HL-60 (cell line): ENCODE data around the gene KIAA1755.
A peak's percentile ranks its signal among the peaks of the same experiment; 100 is the strongest.

ENCODE experiments used
- DNase-seq, 2 experiments: peaks; one replicate each; pipeline ENCODE4 v3.0.0-alpha.2; 2010 to 2020; ENCODE audit warnings: low read depth in 1 of 2, low spot score in 1 of 2
- H3K27ac ChIP-seq: fragments of 250-450 bp; sonication (Bioruptor Pico); replicated peaks from 2 replicates; pipeline ENCODE4 v1.5.1; 2020; ENCODE audit warnings: mild to moderate bottlenecking, moderate library complexity
- H3K27me3 ChIP-seq: fragments of 250-450 bp; sonication (Bioruptor Pico); 2 replicates; pipeline ENCODE4 v1.5.1; 2021; ENCODE audit warnings: mild to moderate bottlenecking, moderate library complexity; ENCODE audit not compliant: insufficient read depth, poor library complexity, severe bottlenecking
- H3K4me3 ChIP-seq: replicated peaks from 2 replicates; pipeline ENCODE4 v1.5.1; 2011; ENCODE audit warnings: mild to moderate bottlenecking, control low read depth, low read length; ENCODE audit not compliant: insufficient read depth
- CTCF ChIP-seq: IDR thresholded peaks from one replicate; pipeline ENCODE4 v1.5.1; 2011; ENCODE audit warnings: low read length, control low read depth, inconsistent platforms; ENCODE audit not compliant: insufficient read depth
- GABPA ChIP-seq: IDR thresholded peaks from 2 replicates; pipeline ENCODE4 v1.6.1; 2012; ENCODE audit warnings: low read depth
- POLR2AphosphoS5 ChIP-seq: IDR thresholded peaks from 2 replicates; pipeline ENCODE4 v1.6.1; 2012; ENCODE audit warnings: low read depth
- REST ChIP-seq: IDR thresholded peaks from 2 replicates; pipeline ENCODE4 v1.6.1; 2012; ENCODE audit warnings: low read depth; ENCODE audit not compliant: insufficient replicate concordance
- SPI1 ChIP-seq: IDR thresholded peaks from 2 replicates; pipeline ENCODE4 v1.6.1; 2012; ENCODE audit warnings: low read depth, mild to moderate bottlenecking, borderline replicate concordance

The KIAA1755 gene

GRCh38 chr20:38270869-38271605 is 10.5 kb upstream of the KIAA1755 start:
- TF ChIP-seq SPI1 = no peak
- no peak for TF ChIP-seq REST
- TF ChIP-seq GABPA = no peak
- no peak for TF ChIP-seq POLR2AphosphoS5
- no peak for TF ChIP-seq CTCF
- Histone ChIP-seq H3K4me3 (no peak overlapping the region), H3K27me3 (no peaks in the 10 kb centered on the region), H3K27ac (no peak overlapping the region)
- no peak for DNase-seq

- H3K27me3 ChIP-seq = no peaks in the 10 kb centered on the region
- H3K4me3 ChIP-seq = no peak overlapping the region
- no peak overlapping the region for H3K27ac ChIP-seq
- no peak for DNase-seq
- TF ChIP-seq SPI1 = no peak
- no peak for TF ChIP-seq GABPA
These were observed 9.2 kb upstream of the KIAA1755 start for GRCh38 chr20:38269715-38270114.

- no peak for DNase-seq
- TF ChIP-seq CTCF (no peak), POLR2AphosphoS5 (no peak), SPI1 (no peak), REST (no peak), GABPA (no peak)
- Histone ChIP-seq H3K27ac (no peak overlapping the region), H3K4me3 (no peak overlapping the region), H3K27me3 (no peaks in the 10 kb centered on the region)
These were observed 8.5 kb upstream of the KIAA1755 start for GRCh38 chr20:38269040-38269439.

- H3K4me3 ChIP-seq = no peak overlapping the region
- no peaks in the 10 kb centered on the region for H3K27me3 ChIP-seq
- no peak for DNase-seq
- TF ChIP-seq GABPA (no peak), POLR2AphosphoS5 (no peak), SPI1 (no peak), REST (no peak), CTCF (no peak)
- H3K27ac ChIP-seq = peak overlapping the region; percentile 5; the same call in 1 of the 2 replicates
These were observed 7.5 kb upstream of the KIAA1755 start for GRCh38 chr20:38267901-38268514.
